Measurements from ENCODE around the gene ERVK3-1.
"Not testable (repeated sequence)": the region's sequence is repeated elsewhere in the genome, so short reads cannot be mapped to it uniquely, and the experiment has no call there.

Gene ERVK3-1

DNA sequence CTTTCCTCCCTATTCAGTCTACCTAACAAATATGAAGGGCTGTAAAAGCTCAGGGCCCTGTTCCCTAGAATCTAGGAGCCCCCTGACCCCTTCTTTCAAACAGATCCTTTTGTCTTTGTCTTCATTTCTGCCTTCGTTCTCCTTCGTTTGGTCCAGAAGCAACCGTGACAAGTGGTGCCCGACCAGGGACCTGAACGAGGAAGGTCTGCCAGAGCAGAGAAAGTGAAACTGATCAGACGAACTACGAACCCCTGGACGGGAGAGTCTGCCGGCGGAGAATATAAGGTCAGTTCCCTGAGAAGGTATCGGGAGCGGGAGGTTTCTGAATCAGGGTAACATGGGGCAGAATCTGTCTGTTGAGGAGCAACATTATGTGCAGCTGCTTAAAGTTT lies 751 bp downstream of the ERVK3-1 start:
- no peak for DNase-seq

DNA sequence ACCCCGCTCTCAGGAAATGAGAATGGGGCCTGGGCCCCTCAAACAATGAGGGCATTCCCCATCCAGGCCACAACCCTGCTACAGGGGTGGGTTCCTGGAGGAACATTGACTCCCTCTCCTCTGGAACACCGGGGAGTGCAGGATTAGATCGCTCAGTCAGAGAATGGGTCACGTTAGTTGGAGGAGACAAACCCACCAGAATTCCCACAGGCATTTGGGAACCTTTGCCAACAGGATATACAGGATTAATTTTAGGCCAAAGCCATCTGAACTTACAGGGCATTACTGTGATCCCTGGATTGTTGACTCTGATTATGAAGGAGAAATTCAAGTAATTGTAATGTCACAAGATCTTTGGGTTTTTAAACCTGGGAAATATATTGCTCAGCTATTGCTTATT lies 2.6 kb downstream of the ERVK3-1 start:
- no peak for DNase-seq

DNA sequence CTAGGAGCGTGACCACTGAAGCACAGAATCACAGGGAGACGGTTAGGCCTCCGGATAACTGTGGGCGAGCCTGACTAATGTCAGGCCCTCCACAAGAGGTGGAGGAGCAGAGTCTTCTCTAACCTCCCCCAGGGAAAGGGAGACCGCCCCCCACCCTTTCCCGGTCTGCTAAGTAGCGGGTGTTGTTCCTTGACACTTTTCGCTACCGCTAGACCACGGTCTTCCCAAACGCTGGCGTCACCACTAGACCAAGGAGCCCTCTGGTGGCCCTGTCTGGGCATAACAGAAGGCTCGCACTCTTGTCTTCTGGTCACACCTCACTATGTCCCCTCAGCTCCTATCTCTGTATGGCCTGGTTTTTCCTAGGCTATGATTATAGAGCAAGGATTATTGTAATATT lies 5.5 kb downstream of the ERVK3-1 start:
- not testable (repeated sequence) for DNase-seq

GRCh38 chr19:58311345-58311865 lies 6.2 kb downstream of the ERVK3-1 start:
- no peak for DNase-seq

DNA sequence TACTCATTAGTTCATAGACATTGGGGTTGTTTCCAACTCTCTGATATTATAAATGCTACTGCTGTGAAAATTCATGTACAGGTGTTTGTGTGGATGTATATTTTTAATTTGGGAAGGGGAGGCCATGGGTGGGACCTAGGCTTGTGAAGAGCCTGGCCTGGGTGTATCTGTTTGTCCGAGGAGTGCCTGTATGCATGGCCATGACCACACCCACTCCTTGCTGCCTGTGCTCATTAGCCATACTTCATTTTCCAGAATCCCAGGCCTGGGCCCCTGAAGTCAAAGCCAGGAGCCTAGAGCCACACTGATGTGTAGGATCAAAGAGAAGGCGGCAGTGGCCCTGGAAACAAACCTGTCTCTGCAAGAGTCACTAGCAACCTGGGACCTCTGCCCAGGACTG lies 10.4 kb downstream of the ERVK3-1 start:
- no peak for DNase-seq

GRCh38 chr19:58317476-58318072 lies 12.4 kb downstream of the ERVK3-1 start:
- no peak for DNase-seq

- no peak for DNase-seq
Observed at GRCh38 chr19:58318297-58318696, 13.1 kb downstream of the ERVK3-1 start.

GRCh38 chr19:58319241-58319640 lies 14.1 kb downstream of the ERVK3-1 start:
- DNase-seq = no peak

DNA sequence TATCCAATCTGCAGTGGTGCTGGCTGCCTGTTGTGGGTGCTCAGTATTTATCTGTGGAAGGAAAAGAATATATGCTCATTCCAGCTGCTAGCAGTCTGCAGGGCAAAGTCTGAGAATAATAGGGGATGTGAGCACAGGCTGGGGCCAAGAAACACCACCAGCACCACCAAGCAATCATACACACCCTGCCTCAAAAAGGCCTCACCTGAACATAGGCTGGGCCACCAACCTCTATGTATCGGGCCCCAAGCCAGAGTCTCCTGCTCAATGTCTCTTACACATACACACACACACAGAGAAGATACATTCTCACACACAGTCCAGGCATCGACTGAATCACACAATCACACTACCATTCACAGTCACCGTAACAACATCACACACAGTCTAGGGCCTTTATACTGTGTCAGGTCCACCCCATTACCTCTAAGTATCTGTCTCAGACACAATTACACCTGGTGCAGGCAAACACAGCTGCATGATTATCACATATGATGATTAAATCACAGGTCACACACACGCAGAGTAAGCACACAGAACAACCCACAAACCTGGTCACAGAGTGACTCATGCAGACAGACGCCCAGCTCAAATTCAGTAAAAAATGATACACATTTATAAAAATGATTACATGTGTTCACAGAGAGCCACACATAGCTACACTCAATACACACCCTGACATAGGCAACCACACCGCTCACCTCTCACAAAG lies 20.3 kb downstream of the ERVK3-1 start:
- no peak for DNase-seq

DNA sequence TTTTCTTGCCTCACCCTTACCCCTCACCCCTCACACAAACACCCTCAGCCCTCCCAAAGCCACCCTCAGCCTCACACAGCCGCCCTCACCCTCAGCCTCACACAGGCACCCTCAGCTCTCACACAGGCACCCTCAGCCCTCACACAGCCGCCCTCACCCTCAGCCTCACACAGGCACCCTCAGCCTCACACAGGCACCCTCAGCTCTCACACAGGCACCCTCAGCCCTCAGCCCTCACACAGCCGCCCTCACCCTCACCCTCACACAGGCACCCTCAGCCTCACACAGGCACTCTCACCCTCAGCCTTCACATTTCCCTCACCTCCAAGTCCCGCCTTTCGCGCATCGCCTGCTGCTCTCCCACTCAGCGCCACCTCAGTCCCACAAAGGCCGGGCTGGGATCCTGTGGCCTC lies 21.3 kb downstream of the ERVK3-1 start:
- no peak for DNase-seq

DNA sequence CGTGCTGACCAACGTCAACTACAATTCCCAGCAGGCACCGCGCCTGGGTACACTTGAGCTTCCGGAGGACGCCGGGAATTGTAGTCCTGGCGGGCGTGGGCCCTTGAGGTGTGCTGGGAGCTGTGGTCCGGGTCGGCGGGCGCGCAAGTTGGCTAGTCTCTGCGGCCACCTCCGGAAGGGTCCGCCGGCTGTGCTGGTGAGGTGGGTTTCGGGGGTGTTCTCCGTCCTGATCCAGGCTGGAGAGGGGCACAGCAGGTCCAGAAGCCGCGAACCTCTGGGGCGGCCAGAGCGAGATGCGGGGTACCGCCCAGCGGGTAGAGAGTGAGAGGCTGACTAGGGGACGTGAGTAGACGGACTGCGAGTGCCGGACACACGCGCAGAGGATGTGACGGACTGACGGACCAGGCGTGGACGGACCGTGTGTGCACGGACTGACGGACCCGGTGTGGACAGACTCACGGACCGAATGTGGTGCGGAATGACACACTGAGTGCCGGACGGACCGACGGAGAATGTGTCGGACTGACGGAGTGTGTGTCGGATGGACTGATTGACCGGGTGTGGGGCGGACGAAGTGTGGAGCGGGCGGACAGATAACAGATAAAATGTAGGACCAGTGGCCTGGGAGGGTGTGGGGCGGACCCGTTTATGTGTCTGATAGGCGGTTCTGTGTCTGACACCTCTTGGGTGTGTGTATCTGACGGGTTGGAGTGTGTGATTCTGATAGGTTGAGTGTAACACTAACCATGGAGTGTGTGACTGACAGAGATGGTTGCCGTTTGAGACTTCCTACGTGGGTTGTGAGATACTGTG lies 21.9 kb downstream of the ERVK3-1 start, which contains the start of gene ZSCAN22:
Gene ZSCAN22, plus strand, starts transcription at position 81 of the 813 bp plus-strand sequence. CDS start 7,809 bp downstream, outside the sequence.
- peak; percentile 91 for DNase-seq

DNA sequence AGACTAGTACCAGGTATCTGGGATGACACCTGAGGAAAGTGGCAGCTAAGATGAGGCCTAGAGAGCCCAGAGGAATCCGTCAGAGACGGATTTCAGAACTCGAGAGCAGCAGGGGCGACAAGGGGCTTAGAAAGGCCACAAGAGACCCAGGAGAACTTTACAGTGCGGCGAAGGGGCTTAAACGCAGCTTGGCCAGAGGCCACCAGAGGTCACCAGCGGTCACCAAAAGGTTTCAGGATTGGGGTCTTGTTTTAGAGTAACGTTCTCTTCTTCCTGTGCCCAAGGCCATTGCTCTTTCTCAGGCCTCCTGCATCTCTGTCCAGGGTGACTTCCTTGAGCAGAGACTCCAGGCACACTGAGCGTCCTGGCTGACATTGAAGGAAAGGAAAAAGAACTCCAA lies 23.8 kb downstream of the ERVK3-1 start:
- DNase-seq = no peak

- DNase-seq = no peak
Observed at GRCh38 chr19:58330458-58330857, 25.3 kb downstream of the ERVK3-1 start.

DNA sequence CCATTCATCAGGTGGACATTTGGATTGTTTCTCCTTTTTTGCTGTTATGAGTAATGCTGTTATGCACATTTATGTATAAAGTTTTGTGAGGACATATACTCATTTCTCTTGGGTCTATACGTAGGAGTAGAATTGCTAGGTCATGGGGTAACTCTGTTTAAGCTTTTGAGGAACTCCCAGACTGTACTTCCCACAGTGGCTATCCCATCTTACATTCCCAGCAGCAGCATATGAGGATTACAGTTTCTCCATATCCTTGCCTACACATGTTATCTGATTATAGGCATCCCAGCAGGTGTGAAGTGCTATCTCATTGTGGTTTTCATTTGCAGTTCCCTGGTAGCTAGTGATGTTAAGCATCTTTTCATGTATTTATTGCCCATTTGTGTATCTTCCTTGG lies 27.5 kb downstream of the ERVK3-1 start:
- DNase-seq = no peak

DNA sequence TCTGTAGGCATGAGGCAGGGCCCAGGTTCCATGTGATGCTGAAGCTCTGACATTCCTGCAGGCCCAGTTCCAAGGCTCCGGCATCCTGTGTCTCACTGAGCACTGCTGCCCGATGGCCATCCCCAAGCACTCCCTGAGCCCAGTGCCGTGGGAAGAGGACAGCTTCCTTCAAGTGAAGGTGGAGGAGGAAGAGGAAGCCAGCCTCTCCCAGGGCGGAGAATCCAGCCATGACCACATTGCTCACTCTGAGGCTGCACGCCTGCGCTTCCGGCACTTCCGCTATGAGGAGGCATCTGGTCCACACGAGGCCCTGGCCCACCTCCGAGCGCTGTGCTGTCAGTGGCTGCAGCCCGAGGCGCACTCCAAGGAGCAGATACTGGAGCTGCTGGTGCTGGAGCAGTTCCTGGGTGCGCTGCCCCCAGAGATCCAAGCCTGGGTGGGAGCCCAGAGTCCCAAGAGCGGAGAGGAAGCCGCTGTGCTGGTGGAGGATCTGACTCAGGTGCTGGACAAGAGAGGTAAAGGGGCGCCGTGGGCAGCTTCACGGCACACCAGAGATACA lies 29.6 kb downstream of the ERVK3-1 start:
- no peak for DNase-seq

GRCh38 chr19:58335630-58336029 lies 30.5 kb downstream of the ERVK3-1 start:
- no peak for DNase-seq

DNA sequence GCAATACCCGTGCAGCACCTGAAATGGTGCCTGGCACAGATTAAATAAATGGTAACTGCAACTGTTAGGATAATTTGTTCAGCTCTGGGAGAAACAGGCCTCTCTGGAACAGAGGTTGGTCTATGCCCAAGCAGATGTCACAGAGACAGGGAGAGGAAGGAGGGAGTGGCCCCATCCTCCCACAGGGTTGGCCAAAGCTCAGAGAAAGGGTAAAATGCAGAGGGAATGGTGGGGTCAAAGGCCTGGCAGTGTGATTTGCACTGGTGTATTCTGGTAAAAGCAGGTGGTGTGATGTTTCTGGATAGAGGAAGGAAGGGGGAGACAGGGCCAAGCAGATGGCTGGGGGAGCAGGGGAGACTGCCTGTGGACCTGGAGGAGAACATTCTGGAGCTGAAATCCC lies 31.0 kb downstream of the ERVK3-1 start:
- DNase-seq = no peak

GRCh38 chr19:58336820-58337219 lies 31.6 kb downstream of the ERVK3-1 start:
- no peak for DNase-seq

DNA sequence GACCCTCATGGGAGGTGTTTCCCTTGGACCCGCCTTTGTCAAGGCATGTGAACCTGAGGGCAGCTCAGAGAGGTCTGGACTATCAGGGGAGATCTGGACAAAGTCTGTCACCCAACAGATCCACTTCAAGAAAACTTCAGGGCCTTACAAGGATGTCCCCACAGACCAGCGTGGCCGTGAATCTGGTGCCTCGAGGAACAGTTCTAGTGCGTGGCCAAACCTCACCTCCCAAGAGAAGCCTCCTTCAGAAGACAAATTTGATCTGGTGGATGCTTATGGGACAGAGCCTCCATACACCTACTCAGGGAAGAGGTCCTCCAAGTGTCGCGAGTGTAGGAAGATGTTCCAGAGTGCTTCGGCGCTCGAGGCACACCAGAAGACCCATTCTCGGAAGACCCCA lies 33.2 kb downstream of the ERVK3-1 start:
- no peak for DNase-seq

DNA sequence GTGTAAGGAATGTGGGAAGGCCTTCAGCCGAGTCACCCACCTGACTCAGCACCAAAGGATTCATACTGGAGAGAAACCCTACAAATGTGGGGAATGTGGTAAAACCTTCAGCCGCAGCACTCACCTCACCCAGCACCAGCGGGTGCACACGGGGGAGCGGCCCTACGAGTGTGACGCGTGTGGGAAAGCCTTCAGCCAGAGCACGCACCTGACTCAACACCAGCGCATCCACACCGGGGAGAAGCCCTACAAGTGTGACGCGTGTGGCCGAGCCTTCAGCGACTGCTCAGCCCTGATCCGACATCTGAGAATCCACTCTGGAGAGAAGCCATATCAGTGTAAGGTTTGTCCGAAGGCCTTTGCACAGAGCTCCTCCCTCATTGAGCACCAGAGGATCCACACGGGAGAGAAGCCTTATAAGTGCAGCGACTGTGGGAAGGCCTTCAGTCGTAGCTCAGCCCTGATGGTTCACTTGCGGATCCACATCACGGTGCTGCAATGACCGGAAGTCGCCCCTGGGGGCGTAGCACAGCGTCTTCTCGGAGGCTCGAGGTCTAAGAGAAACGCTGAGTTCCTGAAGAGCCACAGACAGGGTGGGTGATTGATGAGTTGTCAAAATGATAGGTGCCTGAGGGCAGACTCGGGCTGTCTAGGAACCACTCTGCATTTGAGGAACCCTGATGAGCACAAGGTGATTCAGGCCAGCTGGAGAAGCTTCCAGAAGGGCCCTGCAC lies 33.8 kb downstream of the ERVK3-1 start:
- DNase-seq = no peak

DNA sequence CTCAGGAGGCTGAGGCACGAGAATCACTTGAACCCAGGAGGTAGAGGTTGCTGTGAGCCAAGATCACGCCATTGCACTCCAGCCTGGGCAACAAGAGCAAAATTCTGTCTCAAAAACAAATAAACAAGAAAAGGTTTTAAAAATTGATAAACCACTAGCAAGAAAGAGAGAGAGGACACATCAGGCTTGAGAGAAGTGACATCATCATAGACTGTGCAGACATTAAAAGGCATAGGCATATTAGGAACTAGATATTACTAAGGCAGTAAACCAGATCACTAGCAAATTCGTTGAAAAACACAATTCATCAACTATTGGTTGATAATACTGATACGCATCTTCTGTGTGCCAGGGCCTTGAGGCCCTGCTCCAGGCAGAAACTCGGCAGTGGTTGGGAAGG lies 40.4 kb downstream of the ERVK3-1 start:
- no peak for DNase-seq

Data from NCI-H446 treated with DMSO at 0.1 percent for 48 hours (cell line).